ENCODE measurements around the gene FSTL4.

DNA sequence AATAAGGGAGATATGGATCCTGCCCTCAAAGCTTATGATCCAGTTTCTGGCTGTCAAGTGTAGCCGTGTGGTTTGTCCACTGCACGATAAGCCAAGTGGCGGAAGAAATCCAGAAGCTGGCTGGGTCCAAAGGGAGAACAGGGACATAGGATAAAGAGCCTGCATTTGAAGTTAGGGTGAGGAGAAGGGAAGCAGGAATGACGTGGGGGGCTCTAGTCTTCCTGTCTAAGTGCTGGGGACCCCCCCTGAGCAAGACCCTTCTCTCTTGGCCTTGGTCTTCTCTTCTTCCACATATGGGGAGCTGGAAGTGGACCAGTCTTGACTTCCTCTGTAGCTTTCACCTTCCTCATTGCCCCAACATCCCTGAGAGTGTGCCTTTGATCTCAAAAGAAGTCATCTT is 186.6 kb downstream of the FSTL4 start:
- TF ChIP-seq CTCF (CRISPR knock-in tag; IDR thresholded peaks at IDR 0.05), result no peak
- TF ChIP-seq ZFAT (CRISPR knock-in tag; conservative IDR thresholded peaks at IDR 0.05), result no peak

Measured in HepG2 (cell line).